ENCODE data around the gene DTX3.

DTX3 gene

GRCh38 chr12:57619434-57620244 is 15.0 kb downstream of the DTX3 start:
- Histone ChIP-seq H3K9me2 (replicated peaks; ENCODE audit: control insufficient read depth, low read length) (no peaks in the 10 kb centered on the region), H3K4me2 (ENCODE audit: low read length) (no peak overlapping the region), H3F3A (ENCODE audit: control insufficient read depth, insufficient read depth) (no peaks in the 10 kb centered on the region), H3K36me3 (ENCODE audit: control insufficient read depth, low read length) (no peaks in the 10 kb centered on the region), H3K79me2 (ENCODE audit: control insufficient read depth, low read length) (no peaks in the 10 kb centered on the region), H4K20me1 (ENCODE audit: control insufficient read depth, insufficient read depth, low read depth, low read length) (peaks cover 3% of the 10 kb centered on the region; the same call in 1 of the 2 replicates), H3K9me3 (ENCODE audit: control insufficient read depth, insufficient read depth, low read length) (no peaks in the 10 kb centered on the region), H3K4me1 (ENCODE audit: control insufficient read depth, low read length) (peaks cover 9% of the 10 kb centered on the region), H3K27ac (ENCODE audit: low read depth, low read length) (no peak overlapping the region), H3K27me3 (ENCODE audit: control insufficient read depth, low read length) (peaks cover 91% of the 10 kb centered on the region), H3K4me3 (ENCODE audit: low read length) (no peak overlapping the region)
- TF ChIP-seq EZH2phosphoT487 (IDR thresholded peaks at IDR 0.05; ENCODE audit: borderline replicate concordance, low read length) = no peak
- no peak for TF ChIP-seq CTCF (IDR thresholded peaks at IDR 0.05; ENCODE audit: low read depth, low read length, poor library complexity, severe bottlenecking)

GRCh38 chr12:57620245-57620935 is 15.8 kb downstream of the DTX3 start:
- Histone ChIP-seq H3K27me3 (ENCODE audit: control insufficient read depth, low read length) (peaks cover 95% of the 10 kb centered on the region), H3K9me2 (replicated peaks; ENCODE audit: control insufficient read depth, low read length) (no peaks in the 10 kb centered on the region), H3K36me3 (ENCODE audit: control insufficient read depth, low read length) (no peaks in the 10 kb centered on the region), H3K4me2 (ENCODE audit: low read length) (no peak overlapping the region), H3K27ac (ENCODE audit: low read depth, low read length) (no peak overlapping the region), H3K4me3 (ENCODE audit: low read length) (no peak overlapping the region), H3K4me1 (ENCODE audit: control insufficient read depth, low read length) (peaks cover 2% of the 10 kb centered on the region), H3K79me2 (ENCODE audit: control insufficient read depth, low read length) (no peaks in the 10 kb centered on the region), H3F3A (ENCODE audit: control insufficient read depth, insufficient read depth) (no peaks in the 10 kb centered on the region), H3K9me3 (ENCODE audit: control insufficient read depth, insufficient read depth, low read length) (no peaks in the 10 kb centered on the region), H4K20me1 (ENCODE audit: control insufficient read depth, insufficient read depth, low read depth, low read length) (peaks cover 3% of the 10 kb centered on the region; the same call in 1 of the 2 replicates)
- no peak for TF ChIP-seq EZH2phosphoT487 (IDR thresholded peaks at IDR 0.05; ENCODE audit: borderline replicate concordance, low read length)
- no peak for TF ChIP-seq CTCF (IDR thresholded peaks at IDR 0.05; ENCODE audit: low read depth, low read length, poor library complexity, severe bottlenecking)

DNA sequence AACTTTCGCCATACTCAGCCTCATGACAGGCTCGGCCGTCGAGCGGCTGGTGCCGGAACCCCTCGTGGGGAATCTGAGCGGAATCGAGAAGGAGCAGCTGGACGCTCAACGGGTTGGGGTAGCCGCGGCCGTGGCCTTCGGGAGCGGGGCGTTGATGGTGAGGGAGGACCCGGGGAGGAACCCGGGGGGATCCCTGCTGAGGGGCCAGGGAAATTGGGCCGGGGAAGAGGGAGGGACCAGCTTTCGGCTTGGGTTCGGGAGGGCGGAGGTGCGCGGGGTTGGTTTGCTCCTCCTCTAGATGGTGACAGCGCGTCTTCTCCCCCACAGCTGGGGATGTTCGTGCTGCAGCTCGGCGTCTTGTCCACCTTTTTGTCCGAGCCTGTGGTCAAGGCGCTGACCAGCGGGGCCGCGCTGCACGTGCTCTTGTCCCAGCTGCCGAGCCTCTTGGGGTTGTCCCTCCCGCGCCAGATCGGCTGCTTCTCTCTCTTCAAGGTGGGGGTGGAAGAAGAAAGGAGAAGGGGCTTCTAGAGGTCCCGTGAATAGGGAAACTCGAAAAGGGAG is 16.4 kb downstream of the DTX3 start:
- TF ChIP-seq CTCF (IDR thresholded peaks at IDR 0.05; ENCODE audit: low read depth, low read length, poor library complexity, severe bottlenecking) = no peak
- H3K4me3 ChIP-seq (ENCODE audit: low read length) = no peak overlapping the region
- peaks cover 3% of the 10 kb centered on the region; the same call in 1 of the 2 replicates for H4K20me1 ChIP-seq (ENCODE audit: control insufficient read depth, insufficient read depth, low read depth, low read length)
- no peaks in the 10 kb centered on the region for H3K79me2 ChIP-seq (ENCODE audit: control insufficient read depth, low read length)
- H3K9me2 ChIP-seq (replicated peaks; ENCODE audit: control insufficient read depth, low read length) = no peaks in the 10 kb centered on the region
- no peak overlapping the region for H3K4me2 ChIP-seq (ENCODE audit: low read length)
- H3K9me3 ChIP-seq (ENCODE audit: control insufficient read depth, insufficient read depth, low read length) = no peaks in the 10 kb centered on the region
- peaks cover 95% of the 10 kb centered on the region for H3K27me3 ChIP-seq (ENCODE audit: control insufficient read depth, low read length)
- H3K27ac ChIP-seq (ENCODE audit: low read depth, low read length) = no peak overlapping the region
- H3F3A ChIP-seq (ENCODE audit: control insufficient read depth, insufficient read depth) = no peaks in the 10 kb centered on the region
- no peaks in the 10 kb centered on the region for H3K4me1 ChIP-seq (ENCODE audit: control insufficient read depth, low read length)
- H3K36me3 ChIP-seq (ENCODE audit: control insufficient read depth, low read length) = no peaks in the 10 kb centered on the region
